H9 (cell line): ENCODE data around the gene WSCD2. TPM values are rescaled to one million over a fixed set of nuclear protein-coding genes. Genes with fewer than 3 reads are reported as not detected.

Source experiments
- DNase-seq: peaks from one replicate; pipeline ENCODE4 v3.0.0-alpha.2; 2017
- H2AFZ ChIP-seq: one replicate; pipeline ENCODE4 v1.6.1; 2013; ENCODE audit warnings: mild to moderate bottlenecking, low read length, control low read depth, moderate library complexity
- H2AK5ac ChIP-seq: 2 replicates; pipeline ENCODE4 v1.6.1; 2013; ENCODE audit warnings: low read length, control low read depth, mixed read lengths; ENCODE audit not compliant: insufficient read length
- H2BK120ac ChIP-seq: one replicate; pipeline ENCODE4 v1.6.1; 2013; ENCODE audit warnings: low read depth, mild to moderate bottlenecking, low read length, control low read depth, inconsistent platforms; ENCODE audit not compliant: poor library complexity, severe bottlenecking
- H2BK12ac ChIP-seq: 2 replicates; pipeline ENCODE4 v1.6.1; 2013; ENCODE audit warnings: low read length, control low read depth, mixed read lengths, low read depth; ENCODE audit not compliant: insufficient read length
- H2BK15ac ChIP-seq: 2 replicates; pipeline ENCODE4 v1.6.1; 2013; ENCODE audit warnings: low read depth, low read length, control low read depth
- H2BK20ac ChIP-seq: one replicate; pipeline ENCODE4 v1.6.1; 2013; ENCODE audit warnings: low read depth, mild to moderate bottlenecking, low read length, control low read depth, inconsistent platforms; ENCODE audit not compliant: poor library complexity, severe bottlenecking
- H2BK5ac ChIP-seq: 2 replicates; pipeline ENCODE4 v1.6.1; 2013; ENCODE audit warnings: low read length, control low read depth, mixed read lengths; ENCODE audit not compliant: insufficient read length
- H3K14ac ChIP-seq: 2 replicates; pipeline ENCODE4 v1.6.1; 2013; ENCODE audit warnings: low read length, control low read depth; ENCODE audit not compliant: insufficient read depth
- H3K18ac ChIP-seq: 2 replicates; pipeline ENCODE4 v1.6.1; 2013; ENCODE audit warnings: low read depth, mild to moderate bottlenecking, mixed read lengths, low read length, control low read depth; ENCODE audit not compliant: insufficient read length
- H3K23ac ChIP-seq: 2 replicates; pipeline ENCODE4 v1.6.1; 2013; ENCODE audit warnings: low read length, control low read depth, mixed read lengths, low read depth; ENCODE audit not compliant: insufficient read length
- H3K23me2 ChIP-seq: 2 replicates; pipeline ENCODE4 v1.6.1; 2013; ENCODE audit warnings: low read depth, mild to moderate bottlenecking, mixed read lengths, low read length, control low read depth; ENCODE audit not compliant: insufficient read length, poor library complexity, severe bottlenecking
- H3K27ac ChIP-seq: 2 replicates; pipeline ENCODE4 v1.5.1; 2013; ENCODE audit warnings: low read length, control low read depth, mixed read lengths, low read depth; ENCODE audit not compliant: insufficient read length
- H3K27me3 ChIP-seq: 2 replicates; pipeline ENCODE4 v1.6.1; 2013; ENCODE audit warnings: low read length, control low read depth, inconsistent platforms; ENCODE audit not compliant: insufficient read depth
- H3K4ac ChIP-seq: 2 replicates; pipeline ENCODE4 v1.6.1; 2013; ENCODE audit warnings: low read depth, mild to moderate bottlenecking, control low read depth, inconsistent platforms, low read length, moderate library complexity
- H3K4me1 ChIP-seq: 2 replicates; pipeline ENCODE4 v1.6.1; 2013; ENCODE audit warnings: low read length, control low read depth, inconsistent platforms; ENCODE audit not compliant: insufficient read depth
- H3K4me2 ChIP-seq: 2 replicates; pipeline ENCODE4 v1.6.1; 2013; ENCODE audit warnings: low read length, control low read depth, mixed read lengths; ENCODE audit not compliant: insufficient read length, insufficient read depth
- H3K56ac ChIP-seq: 2 replicates; pipeline ENCODE4 v1.6.1; 2013; ENCODE audit warnings: low read depth, mild to moderate bottlenecking, mixed read lengths, low read length, control low read depth; ENCODE audit not compliant: insufficient read length
- H3K79me1 ChIP-seq: 2 replicates; pipeline ENCODE4 v1.6.1; 2013; ENCODE audit warnings: low read depth, mild to moderate bottlenecking, moderate library complexity, low read length, control low read depth, inconsistent platforms; ENCODE audit not compliant: insufficient read depth, poor library complexity, severe bottlenecking
- H3K79me2 ChIP-seq: 2 replicates; pipeline ENCODE4 v1.6.1; 2013; ENCODE audit warnings: low read length, control low read depth, inconsistent platforms; ENCODE audit not compliant: insufficient read depth
- H3K9ac ChIP-seq: 2 replicates; pipeline ENCODE4 v1.6.1; 2013; ENCODE audit warnings: low read length, control low read depth, mixed read lengths; ENCODE audit not compliant: insufficient read length; ENCODE audit errors: extremely low read depth
- H3K9me3 ChIP-seq: one replicate; pipeline ENCODE4 v1.6.1; 2013; ENCODE audit warnings: low read depth, low read length, inconsistent platforms; ENCODE audit not compliant: control insufficient read depth
- H3T11ph ChIP-seq: one replicate; pipeline ENCODE4 v1.6.1; 2013; ENCODE audit warnings: mild to moderate bottlenecking, low read length, control low read depth, inconsistent platforms
- H4K20me1 ChIP-seq: one replicate; pipeline ENCODE4 v1.6.1; 2013; ENCODE audit not compliant: control insufficient read depth, insufficient read length, insufficient read depth
- H4K5ac ChIP-seq: 2 replicates; pipeline ENCODE4 v1.6.1; 2013; ENCODE audit warnings: low read depth, mild to moderate bottlenecking, mixed read lengths, low read length, control low read depth; ENCODE audit not compliant: insufficient read length
- H4K8ac ChIP-seq: replicated peaks from 2 replicates; pipeline ENCODE4 v1.6.1; 2013; ENCODE audit warnings: low read length, control low read depth, mixed read lengths, low read depth; ENCODE audit not compliant: insufficient read length
- H4K91ac ChIP-seq: 2 replicates; pipeline ENCODE4 v1.6.1; 2013; ENCODE audit warnings: low read depth, mild to moderate bottlenecking, moderate library complexity, mixed read lengths, low read length, control low read depth; ENCODE audit not compliant: insufficient read length
- H3K27ac Mint-ChIP-seq, 3 experiments: 2 replicates in 2 of 3; 3 replicates in 1 of 3; pipeline ENCODE4 v1.8.0; 2020 to 2021; ENCODE audit warnings: mixed read lengths in 3 of 3, mild to moderate bottlenecking in 1 of 3, moderate library complexity in 1 of 3
- H3K27me3 Mint-ChIP-seq: 2 replicates; pipeline ENCODE4 v1.8.0; 2021; ENCODE audit warnings: low read depth, mild to moderate bottlenecking, moderate library complexity, mixed read lengths
- H3K36me3 Mint-ChIP-seq, 3 experiments: 2 replicates in 2 of 3; 3 replicates in 1 of 3; pipeline ENCODE4 v1.8.0; 2020 to 2021; ENCODE audit warnings: low read depth in 3 of 3, mixed read lengths in 3 of 3; ENCODE audit not compliant: insufficient read depth in 1 of 3
- H3K4me1 Mint-ChIP-seq, 2 experiments: 2 replicates each; pipeline ENCODE4 v1.8.0; 2020; ENCODE audit warnings: mixed read lengths in 2 of 2
- H3K4me3 Mint-ChIP-seq, 2 experiments: 2 replicates in 1 of 2; 3 replicates in 1 of 2; pipeline ENCODE4 v1.8.0; 2020 to 2021; ENCODE audit warnings: mild to moderate bottlenecking in 2 of 2, mixed read lengths in 2 of 2, moderate library complexity in 1 of 2
- H3K9me3 Mint-ChIP-seq, 2 experiments: 2 replicates in 1 of 2; 3 replicates in 1 of 2; pipeline ENCODE4 v1.8.0; 2020; ENCODE audit warnings: mild to moderate bottlenecking in 2 of 2, mixed read lengths in 2 of 2, moderate library complexity in 1 of 2
- WGBS: extraction: QIAGEN DNeasy Blood & Tissue Kit; methylation state at CpG from one replicate; pipeline ENCODE4 v1.1.7; 2013; ENCODE audit warnings: missing lambda C conversion rate, low lambda C conversion rate, mixed read lengths; ENCODE audit not compliant: insufficient read length; ENCODE audit errors: extremely low coverage; 5-methylcytosine and 5-hydroxymethylcytosine counted together
- total RNA-seq: library from RNA; stranded (reverse); gene quantifications from 2 replicates; pipeline ENCODE4 v1.2.1, GENCODE V29; 2021
- TF ChIP-seq, protein P1 (sequence below): fragments of 200-600 bp; sonication (generic); conservative IDR thresholded peaks from 3 replicates; pipeline ENCODE4 v1.8.0; 2021; ENCODE audit warnings: antibody characterized with exemption, mild to moderate bottlenecking

Gene WSCD2
- total RNA-seq, 1 experiment from 2014 or later: 0.92 TPM

DNA sequence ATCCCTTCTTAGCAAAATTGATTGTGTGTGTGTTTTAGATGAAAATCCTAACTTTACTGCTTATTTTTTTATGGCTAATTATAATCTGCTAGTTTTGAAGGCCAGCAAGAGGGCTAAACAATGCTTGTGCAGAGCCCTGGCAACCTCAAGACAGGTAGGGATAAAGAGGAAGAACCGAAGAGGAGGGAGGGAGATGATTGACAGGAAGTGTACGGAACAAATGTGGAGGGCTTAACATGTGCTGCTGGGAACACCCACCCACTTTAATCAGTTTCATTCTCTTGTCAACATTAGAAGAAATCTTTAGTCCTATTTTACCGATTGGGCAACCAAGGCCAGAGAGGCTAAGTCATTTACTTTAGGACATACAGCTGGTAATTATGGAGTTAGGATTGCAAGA is 1.4 kb upstream of the WSCD2 start:
- WGBS: no CpG with 5 or more reads among the region's 3 CpGs
- H2AK5ac ChIP-seq: no peak overlapping the region
- no peak overlapping the region for H3T11ph ChIP-seq
- no peak for DNase-seq
- no peak overlapping the region for H4K5ac ChIP-seq
- Mint-ChIP-seq H3K4me3 (no peak overlapping the region), H3K27ac (no peak overlapping the region), H3K4me1 (peaks cover 14 to 22% of the 10 kb centered on the region in 2 experiments), H3K36me3 (no peaks in the 10 kb centered on the region; a peak in 1 of 7 replicates), H3K9me3 (peaks cover 2% of the 10 kb centered on the region in 2 experiments; a peak in 4 of 5 replicates), H3K27me3 (peaks cover 53% of the 10 kb centered on the region)
- H3K23ac ChIP-seq: no peak overlapping the region
- no peak overlapping the region for H4K91ac ChIP-seq
- H3K4me2 ChIP-seq: no peak overlapping the region
- no peaks in the 10 kb centered on the region for H4K20me1 ChIP-seq
- no peaks in the 10 kb centered on the region for H3K79me1 ChIP-seq
- no peaks in the 10 kb centered on the region for H3K9me3 ChIP-seq
- no peak overlapping the region for H3K9ac ChIP-seq
- no peak overlapping the region for H2BK5ac ChIP-seq
- no peak overlapping the region for H3K14ac ChIP-seq
- H2AFZ ChIP-seq: no peak overlapping the region
- H3K23me2 ChIP-seq: peaks cover 5% of the 10 kb centered on the region
- H3K56ac ChIP-seq: no peak overlapping the region
- 0 out of 2 replicates have a peak, but pooled peaks cover 4% of the 10 kb centered on the region for H3K4me1 ChIP-seq
- H2BK12ac ChIP-seq: no peak overlapping the region
- TF ChIP-seq, protein P1, sequence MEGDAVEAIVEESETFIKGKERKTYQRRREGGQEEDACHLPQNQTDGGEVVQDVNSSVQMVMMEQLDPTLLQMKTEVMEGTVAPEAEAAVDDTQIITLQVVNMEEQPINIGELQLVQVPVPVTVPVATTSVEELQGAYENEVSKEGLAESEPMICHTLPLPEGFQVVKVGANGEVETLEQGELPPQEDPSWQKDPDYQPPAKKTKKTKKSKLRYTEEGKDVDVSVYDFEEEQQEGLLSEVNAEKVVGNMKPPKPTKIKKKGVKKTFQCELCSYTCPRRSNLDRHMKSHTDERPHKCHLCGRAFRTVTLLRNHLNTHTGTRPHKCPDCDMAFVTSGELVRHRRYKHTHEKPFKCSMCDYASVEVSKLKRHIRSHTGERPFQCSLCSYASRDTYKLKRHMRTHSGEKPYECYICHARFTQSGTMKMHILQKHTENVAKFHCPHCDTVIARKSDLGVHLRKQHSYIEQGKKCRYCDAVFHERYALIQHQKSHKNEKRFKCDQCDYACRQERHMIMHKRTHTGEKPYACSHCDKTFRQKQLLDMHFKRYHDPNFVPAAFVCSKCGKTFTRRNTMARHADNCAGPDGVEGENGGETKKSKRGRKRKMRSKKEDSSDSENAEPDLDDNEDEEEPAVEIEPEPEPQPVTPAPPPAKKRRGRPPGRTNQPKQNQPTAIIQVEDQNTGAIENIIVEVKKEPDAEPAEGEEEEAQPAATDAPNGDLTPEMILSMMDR: no peak
- no peak overlapping the region for H4K8ac ChIP-seq
- no peak overlapping the region for H2BK120ac ChIP-seq
- H3K4ac ChIP-seq: no peak overlapping the region
- H3K18ac ChIP-seq: no peak overlapping the region
- no peaks in the 10 kb centered on the region for H3K79me2 ChIP-seq
- no peak overlapping the region for H2BK15ac ChIP-seq
- H2BK20ac ChIP-seq: no peak overlapping the region
- no peaks in the 10 kb centered on the region; the same call in 1 of the 2 replicates for H3K27me3 ChIP-seq
- H3K27ac ChIP-seq: no peak overlapping the region
